Neural cell (in vitro differentiated cells): Measurements from ENCODE around the gene IL12RB2. TPM values are rescaled to one million over a fixed set of nuclear protein-coding genes. Genes with fewer than 3 reads are reported as not detected.

Source experiments
- H2AFZ ChIP-seq: fragments of 200-600, 300-800 bp; sonication (generic), shearing (Covaris generic); 2 replicates; pipeline ENCODE4 v1.6.0; 2014; ENCODE audit warnings: low read depth, mild to moderate bottlenecking, antibody characterized with exemption, low read length, moderate library complexity
- H3F3A ChIP-seq: fragments of 200-600 bp; shearing (Covaris generic); 2 replicates; pipeline ENCODE4 v1.6.1; 2016; ENCODE audit warnings: mild to moderate bottlenecking, moderate library complexity, mixed read lengths, antibody characterized with exemption, low read length; ENCODE audit not compliant: insufficient read depth, poor library complexity, severe bottlenecking
- H3K27ac ChIP-seq: fragments of 200-600, 300-800 bp; sonication (generic), shearing (Covaris generic); 2 replicates; pipeline ENCODE4 v1.5.1; 2014; ENCODE audit warnings: mild to moderate bottlenecking, low read length, moderate library complexity
- H3K27me3 ChIP-seq: fragments of 300-800, 200-600 bp; sonication (generic), shearing (Covaris generic); 2 replicates; pipeline ENCODE4 v1.6.0; 2014; ENCODE audit warnings: mild to moderate bottlenecking, low read depth, low read length, moderate library complexity; ENCODE audit not compliant: insufficient read depth
- H3K36me3 ChIP-seq: fragments of 300-800, 200-600 bp; sonication (generic), shearing (Covaris generic); 2 replicates; pipeline ENCODE4 v1.5.1; 2014; ENCODE audit warnings: mild to moderate bottlenecking, antibody characterized with exemption, low read length, moderate library complexity; ENCODE audit not compliant: insufficient read depth
- H3K4me2 ChIP-seq: fragments of 300-800, 200-600 bp; sonication (generic), shearing (Covaris generic); 2 replicates; pipeline ENCODE4 v1.6.0; 2014; ENCODE audit warnings: mild to moderate bottlenecking, low read length
- H3K4me3 ChIP-seq: fragments of 300-800, 200-600 bp; sonication (generic), shearing (Covaris generic); 2 replicates; pipeline ENCODE4 v1.5.1; 2014; ENCODE audit warnings: mild to moderate bottlenecking, low read length, moderate library complexity
- H3K79me2 ChIP-seq: fragments of 200-600 bp; shearing (Covaris generic); replicated peaks from 2 replicates; pipeline ENCODE4 v1.6.0; 2014; ENCODE audit warnings: mild to moderate bottlenecking, low read length, moderate library complexity; ENCODE audit not compliant: insufficient read depth
- H3K9ac ChIP-seq: fragments of 300-800, 200-600 bp; sonication (generic), shearing (Covaris generic); 2 replicates; pipeline ENCODE4 v1.6.1; 2016; ENCODE audit warnings: mild to moderate bottlenecking, low read length, mixed read lengths
- H3K9me2 ChIP-seq: fragments of 200-600 bp; shearing (Covaris generic); 2 replicates; pipeline ENCODE4 v1.6.1; 2016; ENCODE audit warnings: mild to moderate bottlenecking, low read length, mixed read lengths; ENCODE audit not compliant: insufficient read depth
- H3K9me3 ChIP-seq: fragments of 200-600, 300-800 bp; sonication (generic), shearing (Covaris generic); 2 replicates; pipeline ENCODE4 v1.6.1; 2016; ENCODE audit warnings: mild to moderate bottlenecking, mixed run types, low read length, moderate library complexity, mixed read lengths
- H4K20me1 ChIP-seq: fragments of 200-600 bp; shearing (Covaris generic); 2 replicates; pipeline ENCODE4 v1.6.1; 2016; ENCODE audit warnings: mild to moderate bottlenecking, mixed run types; ENCODE audit not compliant: insufficient read depth
- EP300 ChIP-seq: fragments of 450-650 bp; conservative IDR thresholded peaks from 2 replicates; pipeline ENCODE4 v1.6.1; 2014; ENCODE audit warnings: antibody characterized with exemption, mild to moderate bottlenecking, moderate library complexity; ENCODE audit not compliant: poor library complexity, severe bottlenecking
- EZH2 ChIP-seq: fragments of 200-600, 300-800 bp; shearing (Covaris generic), sonication (generic); IDR thresholded peaks from 2 replicates; pipeline ENCODE4 v1.6.1; 2014; ENCODE audit warnings: antibody characterized with exemption, low read length, borderline replicate concordance, mild to moderate bottlenecking; ENCODE audit not compliant: insufficient read depth, poor library complexity, severe bottlenecking
- MXI1 ChIP-seq: fragments of 450-650 bp; conservative IDR thresholded peaks from 2 replicates; pipeline ENCODE4 v1.6.1; 2014; ENCODE audit warnings: antibody characterized with exemption, mild to moderate bottlenecking; ENCODE audit not compliant: poor library complexity, severe bottlenecking
- POLR2AphosphoS5 ChIP-seq: IDR thresholded peaks from 2 replicates; pipeline ENCODE4 v1.6.1; 2012
- RAD21 ChIP-seq: fragments of 450-650 bp; conservative IDR thresholded peaks from 2 replicates; pipeline ENCODE4 v1.6.1; 2014; ENCODE audit warnings: antibody characterized with exemption, mild to moderate bottlenecking, moderate library complexity
- SMC3 ChIP-seq: fragments of 450-650 bp; conservative IDR thresholded peaks from 2 replicates; pipeline ENCODE4 v1.6.1; 2014; ENCODE audit warnings: antibody characterized with exemption, mild to moderate bottlenecking, moderate library complexity; ENCODE audit not compliant: poor library complexity
- TAF1 ChIP-seq: IDR thresholded peaks from 2 replicates; pipeline ENCODE4 v1.6.1; 2012; ENCODE audit warnings: low read depth
- polyA plus RNA-seq: library from polyadenylated mRNA; depleted of rRNA; stranded (reverse); fragments of >200 nt; gene quantifications from 2 replicates; pipeline ENCODE4 v1.2.3, GENCODE V29; 2014
- TF ChIP-seq, protein P1 (sequence below): IDR thresholded peaks from 2 replicates; pipeline ENCODE4 v1.6.1; 2012; ENCODE audit warnings: borderline replicate concordance
- TF ChIP-seq, protein P2 (sequence below): fragments of 450-650 bp; IDR thresholded peaks from 2 replicates; pipeline ENCODE4 v1.5.1; 2014; ENCODE audit warnings: antibody characterized with exemption, mild to moderate bottlenecking, moderate library complexity; ENCODE audit not compliant: poor library complexity, severe bottlenecking

The IL12RB2 gene
- polyA plus RNA-seq, 1 donor from 2014 or later, result not detected

DNA sequence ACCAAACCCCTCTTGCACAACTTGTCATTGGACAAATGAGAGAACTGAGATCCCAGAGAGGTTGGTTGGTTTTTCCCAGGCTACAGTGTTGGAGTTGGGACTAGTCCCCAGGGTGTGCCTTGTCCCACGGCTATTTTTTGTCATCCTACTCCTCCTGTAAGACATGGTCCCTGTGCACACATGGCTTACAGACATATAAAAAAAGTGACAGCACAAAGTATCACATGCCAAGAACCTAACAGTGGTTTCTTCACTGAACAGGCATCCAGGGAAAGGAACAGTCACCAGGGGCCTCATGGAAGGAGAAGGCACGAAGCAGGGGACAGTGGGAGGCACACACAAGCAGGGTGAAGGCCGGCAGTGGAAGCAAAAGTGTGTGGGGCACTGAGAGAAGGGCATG is 86.1 kb downstream of the IL12RB2 start:
- TF ChIP-seq MXI1 (no peak), EP300 (no peak), RAD21 (no peak), TAF1 (no peak)
- TF ChIP-seq, protein P1, sequence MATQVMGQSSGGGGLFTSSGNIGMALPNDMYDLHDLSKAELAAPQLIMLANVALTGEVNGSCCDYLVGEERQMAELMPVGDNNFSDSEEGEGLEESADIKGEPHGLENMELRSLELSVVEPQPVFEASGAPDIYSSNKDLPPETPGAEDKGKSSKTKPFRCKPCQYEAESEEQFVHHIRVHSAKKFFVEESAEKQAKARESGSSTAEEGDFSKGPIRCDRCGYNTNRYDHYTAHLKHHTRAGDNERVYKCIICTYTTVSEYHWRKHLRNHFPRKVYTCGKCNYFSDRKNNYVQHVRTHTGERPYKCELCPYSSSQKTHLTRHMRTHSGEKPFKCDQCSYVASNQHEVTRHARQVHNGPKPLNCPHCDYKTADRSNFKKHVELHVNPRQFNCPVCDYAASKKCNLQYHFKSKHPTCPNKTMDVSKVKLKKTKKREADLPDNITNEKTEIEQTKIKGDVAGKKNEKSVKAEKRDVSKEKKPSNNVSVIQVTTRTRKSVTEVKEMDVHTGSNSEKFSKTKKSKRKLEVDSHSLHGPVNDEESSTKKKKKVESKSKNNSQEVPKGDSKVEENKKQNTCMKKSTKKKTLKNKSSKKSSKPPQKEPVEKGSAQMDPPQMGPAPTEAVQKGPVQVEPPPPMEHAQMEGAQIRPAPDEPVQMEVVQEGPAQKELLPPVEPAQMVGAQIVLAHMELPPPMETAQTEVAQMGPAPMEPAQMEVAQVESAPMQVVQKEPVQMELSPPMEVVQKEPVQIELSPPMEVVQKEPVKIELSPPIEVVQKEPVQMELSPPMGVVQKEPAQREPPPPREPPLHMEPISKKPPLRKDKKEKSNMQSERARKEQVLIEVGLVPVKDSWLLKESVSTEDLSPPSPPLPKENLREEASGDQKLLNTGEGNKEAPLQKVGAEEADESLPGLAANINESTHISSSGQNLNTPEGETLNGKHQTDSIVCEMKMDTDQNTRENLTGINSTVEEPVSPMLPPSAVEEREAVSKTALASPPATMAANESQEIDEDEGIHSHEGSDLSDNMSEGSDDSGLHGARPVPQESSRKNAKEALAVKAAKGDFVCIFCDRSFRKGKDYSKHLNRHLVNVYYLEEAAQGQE, result no peak
- H3K27ac ChIP-seq, result no peak overlapping the region
- no peak overlapping the region for H3K4me2 ChIP-seq
- no peaks in the 10 kb centered on the region for H3F3A ChIP-seq
- no peaks in the 10 kb centered on the region for H3K36me3 ChIP-seq
- no peaks in the 10 kb centered on the region for H3K9me2 ChIP-seq
- H2AFZ ChIP-seq, result no peak overlapping the region
- H3K27me3 ChIP-seq, result no peaks in the 10 kb centered on the region
- no peak overlapping the region for H3K9ac ChIP-seq
- H4K20me1 ChIP-seq, result no peaks in the 10 kb centered on the region
- H3K9me3 ChIP-seq, result no peaks in the 10 kb centered on the region
- H3K4me3 ChIP-seq, result no peak overlapping the region
- H3K79me2 ChIP-seq, result no peaks in the 10 kb centered on the region

DNA sequence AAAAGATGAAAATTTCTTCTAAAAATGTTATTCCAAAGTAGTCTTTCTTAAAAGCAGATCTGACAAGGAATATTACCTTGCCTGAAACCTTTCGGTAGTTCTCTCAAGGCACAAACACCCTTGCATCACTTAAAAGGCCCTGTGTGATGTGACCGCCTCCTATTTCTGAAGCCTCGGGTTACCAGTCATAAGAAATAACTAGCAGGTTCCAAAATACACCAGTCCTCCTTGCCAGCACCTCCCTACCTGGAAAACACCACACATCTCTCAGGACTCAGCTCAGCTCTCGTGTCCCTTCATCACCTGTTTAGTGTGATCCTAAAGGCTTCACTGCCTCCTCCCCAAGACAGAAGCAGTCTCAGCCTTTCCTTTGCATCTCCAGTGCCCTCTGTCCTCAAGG is 86.9 kb downstream of the IL12RB2 start:
- H3K27ac ChIP-seq, result no peak overlapping the region
- no peaks in the 10 kb centered on the region for H3K9me2 ChIP-seq
- TF ChIP-seq SMC3 (no peak), RAD21 (no peak), EZH2 (no peak), EP300 (no peak), TAF1 (no peak), MXI1 (no peak), POLR2AphosphoS5 (no peak)
- TF ChIP-seq, protein P2, sequence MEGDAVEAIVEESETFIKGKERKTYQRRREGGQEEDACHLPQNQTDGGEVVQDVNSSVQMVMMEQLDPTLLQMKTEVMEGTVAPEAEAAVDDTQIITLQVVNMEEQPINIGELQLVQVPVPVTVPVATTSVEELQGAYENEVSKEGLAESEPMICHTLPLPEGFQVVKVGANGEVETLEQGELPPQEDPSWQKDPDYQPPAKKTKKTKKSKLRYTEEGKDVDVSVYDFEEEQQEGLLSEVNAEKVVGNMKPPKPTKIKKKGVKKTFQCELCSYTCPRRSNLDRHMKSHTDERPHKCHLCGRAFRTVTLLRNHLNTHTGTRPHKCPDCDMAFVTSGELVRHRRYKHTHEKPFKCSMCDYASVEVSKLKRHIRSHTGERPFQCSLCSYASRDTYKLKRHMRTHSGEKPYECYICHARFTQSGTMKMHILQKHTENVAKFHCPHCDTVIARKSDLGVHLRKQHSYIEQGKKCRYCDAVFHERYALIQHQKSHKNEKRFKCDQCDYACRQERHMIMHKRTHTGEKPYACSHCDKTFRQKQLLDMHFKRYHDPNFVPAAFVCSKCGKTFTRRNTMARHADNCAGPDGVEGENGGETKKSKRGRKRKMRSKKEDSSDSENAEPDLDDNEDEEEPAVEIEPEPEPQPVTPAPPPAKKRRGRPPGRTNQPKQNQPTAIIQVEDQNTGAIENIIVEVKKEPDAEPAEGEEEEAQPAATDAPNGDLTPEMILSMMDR, result no peak
- TF ChIP-seq, protein P1, result no peak
- no peak overlapping the region for H3K4me3 ChIP-seq
- H3K9me3 ChIP-seq, result no peaks in the 10 kb centered on the region
- no peak overlapping the region for H3K4me2 ChIP-seq
- H3F3A ChIP-seq, result no peaks in the 10 kb centered on the region
- H3K9ac ChIP-seq, result no peak overlapping the region
- H3K79me2 ChIP-seq, result no peaks in the 10 kb centered on the region
- H3K27me3 ChIP-seq, result no peaks in the 10 kb centered on the region
- no peak overlapping the region for H2AFZ ChIP-seq
- no peaks in the 10 kb centered on the region for H4K20me1 ChIP-seq
- no peaks in the 10 kb centered on the region for H3K36me3 ChIP-seq
